HG02610 (cell line): Measurements from ENCODE around the gene ADGRB2.

Experiments
- ATAC-seq: cut with Tn5 transposase; IDR thresholded peaks from one replicate; pipeline ENCODE4 v1.9.1; 2021; ENCODE audit warnings: mild to moderate bottlenecking, moderate library complexity; ENCODE audit not compliant: unreplicated experiment

The ADGRB2 gene, protein sequence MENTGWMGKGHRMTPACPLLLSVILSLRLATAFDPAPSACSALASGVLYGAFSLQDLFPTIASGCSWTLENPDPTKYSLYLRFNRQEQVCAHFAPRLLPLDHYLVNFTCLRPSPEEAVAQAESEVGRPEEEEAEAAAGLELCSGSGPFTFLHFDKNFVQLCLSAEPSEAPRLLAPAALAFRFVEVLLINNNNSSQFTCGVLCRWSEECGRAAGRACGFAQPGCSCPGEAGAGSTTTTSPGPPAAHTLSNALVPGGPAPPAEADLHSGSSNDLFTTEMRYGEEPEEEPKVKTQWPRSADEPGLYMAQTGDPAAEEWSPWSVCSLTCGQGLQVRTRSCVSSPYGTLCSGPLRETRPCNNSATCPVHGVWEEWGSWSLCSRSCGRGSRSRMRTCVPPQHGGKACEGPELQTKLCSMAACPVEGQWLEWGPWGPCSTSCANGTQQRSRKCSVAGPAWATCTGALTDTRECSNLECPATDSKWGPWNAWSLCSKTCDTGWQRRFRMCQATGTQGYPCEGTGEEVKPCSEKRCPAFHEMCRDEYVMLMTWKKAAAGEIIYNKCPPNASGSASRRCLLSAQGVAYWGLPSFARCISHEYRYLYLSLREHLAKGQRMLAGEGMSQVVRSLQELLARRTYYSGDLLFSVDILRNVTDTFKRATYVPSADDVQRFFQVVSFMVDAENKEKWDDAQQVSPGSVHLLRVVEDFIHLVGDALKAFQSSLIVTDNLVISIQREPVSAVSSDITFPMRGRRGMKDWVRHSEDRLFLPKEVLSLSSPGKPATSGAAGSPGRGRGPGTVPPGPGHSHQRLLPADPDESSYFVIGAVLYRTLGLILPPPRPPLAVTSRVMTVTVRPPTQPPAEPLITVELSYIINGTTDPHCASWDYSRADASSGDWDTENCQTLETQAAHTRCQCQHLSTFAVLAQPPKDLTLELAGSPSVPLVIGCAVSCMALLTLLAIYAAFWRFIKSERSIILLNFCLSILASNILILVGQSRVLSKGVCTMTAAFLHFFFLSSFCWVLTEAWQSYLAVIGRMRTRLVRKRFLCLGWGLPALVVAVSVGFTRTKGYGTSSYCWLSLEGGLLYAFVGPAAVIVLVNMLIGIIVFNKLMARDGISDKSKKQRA (N-terminal part only)

DNA sequence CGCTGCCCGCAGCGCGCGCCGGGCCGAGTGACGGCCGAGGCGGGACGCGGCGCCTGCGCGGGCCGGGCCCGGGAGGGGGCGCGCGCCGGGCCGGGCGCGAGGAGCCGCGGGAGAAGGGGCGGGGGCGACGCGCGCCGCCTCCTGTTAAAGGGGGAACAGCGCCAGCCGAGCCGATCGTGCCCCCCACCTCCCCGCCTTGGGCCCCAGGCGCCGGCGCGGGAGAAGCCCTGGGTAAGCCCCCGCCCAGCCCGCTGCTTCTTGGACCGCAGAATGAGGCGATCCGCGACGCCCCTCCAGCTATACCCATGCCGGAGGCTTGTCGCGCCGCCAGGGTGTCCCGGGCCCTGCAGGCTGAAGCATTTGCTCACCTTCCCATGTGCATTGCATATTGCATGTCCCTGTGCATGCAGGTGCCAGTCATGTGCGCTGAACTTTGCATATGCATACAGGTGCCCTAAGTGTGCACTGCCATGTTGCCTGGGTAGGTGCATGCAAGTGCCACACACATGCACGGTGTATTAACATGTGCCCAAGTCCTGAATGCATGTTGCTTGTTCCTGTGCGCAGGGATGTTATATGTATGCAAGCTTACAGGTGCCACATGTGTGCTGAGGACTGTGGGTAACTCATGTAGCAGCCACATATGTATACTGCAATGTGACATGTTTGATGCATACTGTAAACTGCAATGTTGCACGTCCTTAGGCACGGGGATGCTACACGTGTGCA lies at the start of gene ADGRB2:
TSS of gene ADGRB2 (minus strand) at position 29 of the 729 bp plus-strand sequence. CDS start 7,119 bp downstream, outside the sequence.
- ATAC-seq: no peak

DNA sequence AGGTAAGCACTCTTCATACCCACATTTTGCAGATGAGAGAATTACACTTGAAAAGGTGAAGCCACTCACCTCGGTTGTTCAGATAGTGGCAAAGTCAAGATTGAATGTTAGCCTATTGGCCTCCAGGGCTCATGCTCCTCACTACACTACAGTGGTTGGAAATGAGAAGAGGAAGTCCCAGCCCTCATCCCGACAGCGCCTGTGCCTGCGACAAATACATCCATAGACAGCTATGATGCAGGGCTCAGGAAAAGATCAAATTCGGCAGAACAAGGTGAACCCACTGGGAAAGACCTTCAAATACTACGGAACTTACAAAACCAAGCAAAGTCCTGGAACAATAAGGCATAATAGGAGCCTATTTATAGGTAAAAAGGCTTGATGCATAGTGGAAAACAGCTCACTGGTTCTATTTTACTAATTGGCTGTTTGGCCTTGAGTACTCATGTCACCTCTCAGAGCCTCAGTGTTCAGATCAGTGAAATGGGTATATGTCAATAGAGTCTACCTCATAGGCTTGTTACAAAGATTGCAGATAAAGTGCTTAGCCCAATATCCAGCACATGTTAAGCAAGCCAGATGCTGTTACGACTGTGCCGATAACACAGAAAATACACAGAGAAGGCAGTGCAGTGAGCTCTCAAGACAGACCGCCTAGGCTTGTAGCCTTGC lies 48.2 kb upstream of the ADGRB2 start:
- no peak for ATAC-seq

DNA sequence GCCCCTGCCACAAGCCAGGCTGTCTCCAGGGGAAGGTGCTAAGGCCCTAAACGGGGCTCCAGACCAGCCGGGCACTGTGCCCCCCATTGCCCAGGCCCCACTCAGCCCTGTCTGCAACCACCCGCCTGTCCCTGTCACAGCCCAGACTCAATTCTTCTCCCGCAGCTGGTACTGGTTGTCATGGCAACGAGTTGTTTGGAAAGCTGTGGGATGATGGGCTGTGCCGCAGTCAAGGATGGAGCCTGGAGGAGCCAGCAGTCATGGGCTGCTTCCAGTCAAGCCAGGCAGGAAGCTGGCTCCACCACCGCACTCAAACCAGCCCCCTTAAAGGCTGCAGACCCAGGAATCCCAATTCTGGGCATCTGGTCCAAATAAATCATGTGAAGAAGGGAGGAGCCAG lies 47.5 kb upstream of the ADGRB2 start:
- ATAC-seq: no peak

DNA sequence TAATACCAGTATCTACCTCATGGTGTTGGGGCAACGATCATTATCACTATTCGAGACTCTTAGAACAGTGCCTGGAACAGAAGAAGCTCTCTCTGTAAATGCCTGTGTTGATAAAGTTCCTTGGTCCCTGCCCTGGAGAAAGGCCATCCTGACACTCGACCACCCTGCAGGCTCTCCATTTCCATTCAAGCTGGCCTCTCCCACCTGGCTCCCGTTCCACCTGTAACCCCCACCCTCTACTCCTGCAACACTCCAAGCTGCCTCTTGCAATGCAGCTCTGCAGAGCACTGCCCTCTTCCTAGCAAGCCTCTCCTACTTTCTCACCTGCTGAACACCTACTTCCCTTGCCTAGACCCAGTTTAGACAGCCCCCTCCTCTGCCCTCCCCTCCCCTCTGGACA lies 45.6 kb upstream of the ADGRB2 start:
- no peak for ATAC-seq

DNA sequence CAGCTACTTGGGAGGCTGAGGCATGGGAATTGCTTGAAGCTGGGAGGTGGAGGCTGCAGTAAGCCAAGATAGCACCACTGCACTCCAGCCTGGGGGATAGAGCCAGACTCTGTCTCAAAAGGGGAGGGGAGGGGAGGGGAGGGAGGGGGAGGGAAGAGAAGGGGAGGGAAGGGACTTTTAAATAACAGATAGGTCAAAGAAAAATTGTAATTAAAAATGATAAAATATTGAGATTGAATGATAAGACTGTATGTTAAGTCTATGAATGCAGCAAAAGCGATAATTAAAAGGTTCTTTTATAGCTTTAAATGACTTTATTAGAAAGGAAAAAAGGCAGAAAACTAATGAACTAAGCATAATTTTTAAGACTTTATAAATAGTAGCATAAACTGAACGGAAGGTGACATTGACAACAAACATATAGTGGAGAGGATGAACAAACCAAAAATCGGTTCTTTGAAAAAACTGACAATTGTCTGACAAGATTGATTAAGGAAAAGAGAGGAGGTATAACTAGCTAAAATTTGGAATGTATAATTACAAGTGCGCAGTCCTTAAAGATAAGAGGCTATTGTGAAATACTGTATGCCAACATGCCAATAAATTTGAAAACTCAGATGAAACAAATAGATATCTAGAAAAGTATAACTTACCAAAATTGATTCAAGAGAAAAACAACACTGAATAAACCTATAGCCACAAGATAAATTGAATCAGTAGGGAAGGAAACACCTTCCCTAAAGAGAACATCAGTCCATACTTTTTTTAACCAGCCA lies 43.3 kb upstream of the ADGRB2 start:
- ATAC-seq: no peak

DNA sequence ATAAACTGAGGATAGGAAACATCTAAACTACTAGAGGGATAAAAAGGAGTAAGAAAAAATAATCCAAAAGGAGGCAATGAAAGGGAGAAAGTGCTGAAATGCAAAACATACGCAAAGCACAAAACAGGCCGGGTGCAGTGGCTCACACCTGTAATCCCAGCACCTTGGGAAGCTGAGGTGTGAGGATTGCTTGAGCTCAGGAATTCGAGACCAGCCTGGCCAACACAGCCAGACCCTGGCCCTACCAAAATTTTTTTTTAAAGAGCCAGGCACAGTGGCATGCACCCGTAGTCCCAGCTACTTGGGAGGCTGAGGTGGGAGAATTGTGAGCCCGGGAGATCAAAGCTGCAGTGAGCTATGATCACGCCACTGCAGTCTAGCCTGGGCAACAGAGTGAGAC lies 41.2 kb upstream of the ADGRB2 start:
- ATAC-seq: no peak

DNA sequence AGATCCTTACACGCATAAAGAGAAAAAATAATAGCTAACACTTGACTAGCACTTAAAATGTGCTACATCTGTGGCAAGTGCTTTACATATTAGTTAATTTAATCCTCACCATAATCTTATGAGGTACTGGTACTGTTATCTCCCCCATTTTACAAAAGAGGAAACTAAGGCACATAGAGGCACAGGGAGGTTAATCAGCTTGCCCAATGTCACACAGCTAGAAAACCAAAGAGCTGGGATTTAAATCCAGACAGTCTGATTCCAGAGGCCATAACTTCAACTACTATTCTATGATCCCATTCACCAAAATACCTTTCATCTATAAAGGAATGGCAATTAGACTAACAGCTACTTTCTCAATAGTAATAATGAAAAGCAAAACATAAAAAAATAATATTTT lies 40.0 kb upstream of the ADGRB2 start:
- no peak for ATAC-seq

DNA sequence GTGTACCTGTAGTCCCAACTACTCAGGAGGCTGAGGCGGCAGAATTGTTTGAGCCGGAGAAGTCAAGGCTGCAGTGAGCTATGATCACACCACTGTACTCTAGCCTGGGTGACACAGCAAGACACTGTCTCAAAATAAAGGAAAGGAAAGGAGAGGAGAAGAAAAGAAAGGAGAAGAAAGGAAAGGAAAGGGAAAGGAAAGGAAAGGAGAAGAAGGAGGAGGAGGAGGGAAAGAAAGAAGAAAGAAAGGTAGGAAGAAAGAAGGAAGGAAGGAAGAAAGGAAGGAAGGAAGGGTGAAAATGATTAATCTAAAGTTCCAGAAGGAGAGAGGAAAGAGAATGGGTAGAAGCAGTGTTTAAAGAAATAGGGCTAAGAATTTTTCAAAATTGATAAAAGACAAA lies 39.5 kb upstream of the ADGRB2 start:
- ATAC-seq: no peak

DNA sequence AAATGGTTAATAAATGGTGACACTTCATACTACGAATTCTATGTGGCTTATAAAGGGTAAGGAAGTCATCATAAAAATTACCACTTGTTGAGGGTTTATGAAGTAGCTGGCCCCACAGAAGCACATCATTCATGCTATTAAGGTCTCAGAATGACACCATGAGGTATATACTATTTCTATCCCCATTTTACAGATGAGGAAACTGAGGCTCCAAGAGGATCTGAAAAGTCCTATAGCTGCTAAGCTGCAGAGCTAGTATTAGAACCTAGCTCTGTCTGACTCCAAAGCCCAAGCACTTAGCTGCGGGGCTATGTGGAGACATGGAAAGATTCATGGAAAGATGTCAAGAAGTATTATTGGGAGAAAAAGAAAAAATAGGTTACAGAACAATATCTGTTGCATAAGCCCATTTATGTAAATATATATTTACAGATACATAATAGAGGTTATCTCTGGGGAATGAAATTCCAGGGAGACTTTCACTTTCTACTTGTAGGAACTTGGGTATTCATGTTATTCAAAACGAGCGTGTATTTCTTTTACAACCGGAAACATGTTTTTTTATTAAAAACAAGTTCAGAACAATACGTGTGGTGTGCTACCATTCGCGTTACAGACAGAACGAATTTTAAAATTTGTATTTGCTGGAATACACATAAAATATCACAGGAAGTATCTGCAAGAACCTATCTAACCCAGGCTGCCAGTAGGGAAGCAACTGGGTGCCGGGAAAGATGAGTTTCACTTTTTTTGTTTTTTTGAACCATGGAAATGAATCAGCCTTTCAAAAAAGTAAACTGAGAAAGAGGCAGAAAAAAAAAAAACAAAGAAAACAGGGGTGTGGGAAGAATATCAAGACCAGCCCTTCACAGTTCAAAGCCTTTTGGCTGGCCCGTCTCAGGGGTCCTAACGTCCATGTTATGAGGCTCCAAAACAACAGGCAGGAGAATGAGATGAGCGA lies 38.3 kb upstream of the ADGRB2 start:
- no peak for ATAC-seq

DNA sequence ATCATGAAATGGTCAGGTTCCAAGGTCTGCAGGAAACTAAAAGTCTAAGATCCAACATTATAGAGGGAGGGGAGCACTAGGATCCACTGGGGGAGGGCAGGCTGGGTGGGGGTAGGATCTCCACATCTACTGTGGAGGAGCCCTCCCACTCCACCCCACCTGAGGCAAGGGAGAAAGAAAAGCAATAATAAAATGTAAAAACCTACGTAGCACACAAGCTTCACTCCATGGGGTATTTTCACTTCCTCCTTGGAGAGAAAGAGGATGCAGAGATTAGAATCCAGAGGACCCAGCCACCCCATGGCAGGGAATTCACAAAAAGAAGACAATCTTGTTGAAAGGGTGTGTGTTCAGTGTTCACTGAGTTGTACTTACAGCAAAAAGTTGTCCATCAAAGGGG lies 37.3 kb upstream of the ADGRB2 start:
- no peak for ATAC-seq

DNA sequence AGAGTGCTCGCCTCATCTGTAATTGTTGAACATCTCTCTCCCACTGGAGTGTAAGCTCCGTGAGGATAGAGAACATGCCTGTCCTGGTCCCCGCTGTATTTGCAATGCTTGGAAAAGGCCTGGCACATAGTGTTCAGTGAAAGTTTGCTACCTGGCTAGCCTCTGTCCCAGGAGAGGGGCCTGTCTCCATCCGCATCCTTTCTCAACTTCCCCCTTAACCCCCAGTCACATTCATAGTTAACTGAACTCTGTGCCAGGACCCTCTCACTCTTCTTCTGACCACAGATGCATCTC lies 36.5 kb upstream of the ADGRB2 start:
- no peak for ATAC-seq

DNA sequence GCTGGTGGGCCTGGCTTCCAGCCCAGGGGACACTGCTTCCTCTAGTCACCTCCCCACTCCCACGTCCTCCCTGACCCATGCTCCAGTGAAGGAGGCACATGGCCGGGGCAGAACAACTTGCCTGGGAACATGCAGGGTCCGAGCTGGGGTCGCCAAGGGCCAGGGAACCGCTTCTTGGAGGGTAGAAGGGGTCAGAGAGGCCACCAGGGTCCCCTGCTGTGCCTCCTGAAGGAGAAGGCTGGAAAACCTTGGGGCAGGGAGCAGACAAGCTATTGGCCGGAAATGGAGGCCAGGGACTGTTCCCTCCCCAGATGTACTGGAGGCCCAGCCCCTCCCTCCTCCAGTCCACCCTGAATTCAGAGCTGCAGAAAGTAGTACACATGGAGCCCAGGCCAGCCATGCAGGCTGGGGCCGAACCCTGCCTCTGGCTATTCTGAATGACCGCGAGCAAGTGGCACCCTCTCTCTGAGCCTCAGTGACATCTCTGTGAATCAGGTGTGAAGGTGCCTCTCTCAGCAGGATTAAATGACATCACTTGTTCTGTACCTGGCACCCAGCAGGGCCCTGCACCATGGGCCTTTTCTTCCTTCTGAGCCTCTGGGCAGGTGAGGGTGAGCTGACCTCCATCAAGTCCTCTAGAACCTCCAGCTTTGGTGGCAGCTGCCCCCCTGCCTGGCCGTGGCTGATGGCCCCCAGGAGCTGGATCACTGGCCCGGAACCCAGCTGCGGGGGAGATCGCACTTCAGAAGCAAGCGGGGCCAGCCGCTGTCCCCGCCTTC lies 35.9 kb upstream of the ADGRB2 start:
- no peak for ATAC-seq

DNA sequence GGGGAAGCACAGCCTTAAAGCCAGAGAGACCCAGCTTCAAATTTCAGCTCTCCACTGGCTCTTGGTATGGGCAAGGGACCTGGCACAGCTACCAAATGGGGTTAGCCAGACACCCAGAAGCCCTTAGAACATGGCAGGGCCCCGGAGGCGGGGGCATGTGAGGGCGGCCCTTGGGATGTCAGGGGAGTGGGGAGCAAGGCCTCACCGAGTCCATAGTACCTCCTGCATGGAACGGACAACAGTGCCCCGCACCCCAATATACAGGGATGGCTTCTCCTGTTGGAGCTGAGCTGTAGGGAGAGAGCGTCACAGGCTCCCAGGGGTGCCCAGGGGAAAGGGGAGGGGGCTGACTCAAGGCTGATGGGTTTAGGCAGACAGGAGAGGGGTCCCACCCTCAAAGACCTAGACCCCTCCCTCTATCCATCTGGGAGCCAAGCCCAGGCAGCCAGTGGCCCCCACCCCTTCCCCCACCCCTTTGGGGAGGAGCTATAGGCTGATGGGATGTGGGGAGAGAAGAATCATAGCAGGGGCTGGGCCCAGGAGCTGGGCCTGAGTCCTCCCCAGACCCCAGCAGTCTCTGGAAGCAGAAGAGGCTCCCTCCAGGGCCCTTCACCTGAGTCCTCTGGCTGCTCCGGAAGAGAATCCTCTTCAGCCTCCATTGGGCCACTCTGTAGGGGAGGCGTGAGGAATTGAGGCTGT lies 35.2 kb upstream of the ADGRB2 start:
- ATAC-seq: no peak

DNA sequence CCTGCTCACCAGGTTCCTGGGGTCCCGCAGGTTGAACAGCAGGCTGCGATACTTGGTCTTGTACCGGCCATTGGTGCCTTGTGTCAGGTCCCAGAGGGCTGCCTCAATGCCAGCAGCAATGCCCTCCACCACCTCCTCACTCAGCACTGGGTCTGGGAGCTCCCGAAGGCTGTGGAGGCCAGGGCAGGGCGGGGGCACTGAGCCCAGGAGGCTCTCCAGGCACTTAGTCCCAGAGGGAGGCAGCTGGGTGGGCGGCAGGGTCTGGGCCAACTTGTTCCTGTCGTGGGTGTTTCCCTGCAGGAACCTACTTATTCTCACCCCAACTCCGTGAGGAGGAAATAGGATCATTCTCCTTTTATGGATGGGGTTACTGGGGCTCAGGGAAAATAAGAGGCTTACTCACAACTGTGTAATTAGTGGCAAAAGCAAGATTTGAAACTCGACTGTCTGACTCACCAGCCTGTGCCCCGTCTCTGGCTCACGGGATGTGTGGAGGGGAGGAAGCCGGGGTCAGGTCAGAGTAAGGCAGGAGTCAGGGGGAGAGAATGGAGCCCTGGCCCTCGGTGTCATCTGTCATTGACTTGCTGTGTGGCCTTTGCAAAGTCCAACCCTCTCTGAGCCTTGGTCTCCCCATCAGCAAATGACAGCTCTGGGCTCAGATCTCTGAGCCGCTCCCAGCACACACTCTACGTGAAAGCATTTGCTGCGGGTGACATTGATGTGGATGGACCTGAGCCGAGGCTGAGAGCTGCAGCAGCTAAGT lies 34.5 kb upstream of the ADGRB2 start:
- ATAC-seq: no peak

DNA sequence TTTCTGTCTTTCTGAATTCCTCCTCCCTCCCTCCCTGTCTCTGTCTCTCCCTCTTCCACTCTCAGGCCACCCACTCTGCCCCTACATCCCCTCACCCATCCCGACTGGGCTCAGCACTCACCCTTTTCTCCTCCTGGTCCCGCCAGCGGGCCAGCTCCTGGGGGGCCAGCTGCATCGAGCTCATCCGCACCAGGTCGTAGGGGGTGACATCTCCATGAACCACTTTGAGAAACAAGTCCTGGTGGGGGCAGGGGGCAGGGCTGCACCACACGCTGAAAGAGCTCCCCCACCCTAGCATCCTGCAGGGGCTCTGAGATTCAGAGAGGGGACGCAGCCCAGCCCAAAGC lies 33.9 kb upstream of the ADGRB2 start:
- ATAC-seq: no peak

DNA sequence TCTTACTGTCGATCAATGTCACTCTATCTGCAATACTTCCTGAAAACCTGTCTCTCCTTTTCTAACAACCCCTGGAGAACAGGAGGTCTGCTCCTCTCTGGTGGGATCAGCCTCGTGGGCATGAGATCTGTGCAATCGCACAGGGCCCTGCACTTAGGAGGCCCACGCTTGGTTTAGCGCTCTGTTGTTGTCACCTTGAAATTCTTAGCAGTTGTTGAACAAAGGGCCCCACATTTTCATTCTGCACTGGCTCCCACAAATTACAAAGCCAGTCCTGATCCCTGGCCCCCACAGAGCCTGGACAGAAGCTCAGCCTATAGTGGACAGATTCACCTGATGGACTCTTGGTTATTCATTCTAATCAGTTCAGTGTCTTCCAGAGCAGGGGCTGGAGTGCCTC lies 33.1 kb upstream of the ADGRB2 start:
- no peak for ATAC-seq

DNA sequence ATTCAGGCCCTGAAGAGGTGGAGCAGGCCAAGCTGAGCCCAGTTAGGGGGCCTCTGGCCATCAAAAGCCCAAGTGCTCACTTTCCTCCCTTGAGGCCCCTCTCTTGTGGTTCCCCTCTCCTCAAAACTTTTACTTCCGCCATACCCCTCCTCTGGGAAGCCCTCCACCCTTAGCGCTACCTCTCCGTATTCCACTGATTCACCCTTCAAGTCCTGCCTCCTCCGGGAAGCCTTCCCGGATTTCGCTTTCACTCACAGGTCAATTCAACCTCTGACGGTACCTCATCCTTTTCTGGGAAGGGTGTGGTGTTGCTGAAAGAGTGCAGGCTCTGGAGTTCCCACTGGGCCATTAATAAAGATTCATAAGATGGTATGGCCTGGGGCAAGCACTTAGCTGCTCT lies 32.6 kb upstream of the ADGRB2 start:
- ATAC-seq: no peak
